NCI-H2196 treated with DMSO at 0.1 percent for 48 hours (cell line): ENCODE data around the gene FLVCR1.
A peak's percentile ranks its signal among the peaks of the same experiment; 100 is the strongest.
"Not testable (repeated sequence)": the region's sequence is repeated elsewhere in the genome, so short reads cannot be mapped to it uniquely, and the experiment has no call there.

Source experiments
- DNase-seq: peaks from one replicate; lab custom pipeline; 2025; ENCODE audit not compliant: unreplicated experiment; lab: John Stamatoyannopoulos, UW

Gene FLVCR1

GRCh38 chr1:212857992-212858460 is at the start of gene FLVCR1:
Gene FLVCR1 (plus strand): TSS chr1:212858275. CDS start chr1:212858453, 178 bp downstream.
- peak; percentile 92 for DNase-seq

- DNase-seq: no peak
Measured at GRCh38 chr1:212814537-212815334, 43.3 kb upstream of the FLVCR1 start.

DNA sequence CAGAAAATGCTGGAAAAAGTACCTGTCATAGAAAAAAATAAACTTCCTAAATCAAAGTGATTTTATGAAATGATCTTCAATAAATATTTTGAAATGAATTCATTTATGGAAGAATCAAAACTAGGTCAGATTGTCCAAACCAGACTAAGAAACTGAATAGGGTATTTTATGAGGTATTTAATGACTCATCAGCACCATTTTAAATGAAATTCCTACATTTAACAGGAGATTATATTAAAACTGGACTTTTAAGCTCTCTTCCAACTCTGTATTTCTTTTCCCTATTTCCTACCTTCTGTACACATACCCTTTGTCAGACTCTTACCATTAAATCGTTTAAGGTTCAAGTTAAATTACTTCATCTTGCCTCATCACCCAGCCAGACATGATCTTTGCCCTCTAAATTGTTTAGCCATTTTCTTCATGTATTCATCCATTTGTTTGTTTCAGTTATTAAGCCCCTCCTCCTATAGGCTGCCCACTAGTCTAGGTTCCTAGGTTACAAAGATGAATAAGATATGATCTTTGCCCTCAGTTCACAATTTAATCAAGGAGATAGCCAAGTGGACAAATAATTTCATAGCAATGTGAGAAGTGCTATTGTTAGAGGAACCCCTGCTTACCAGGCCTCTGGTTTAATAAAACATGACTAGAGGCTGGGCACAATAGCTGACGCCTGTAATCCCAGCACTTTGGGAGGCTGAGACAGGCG is 41.4 kb upstream of the FLVCR1 start:
- no peak for DNase-seq

- no peak for DNase-seq
Measured at GRCh38 chr1:212819726-212820125, 38.3 kb upstream of the FLVCR1 start.

DNA sequence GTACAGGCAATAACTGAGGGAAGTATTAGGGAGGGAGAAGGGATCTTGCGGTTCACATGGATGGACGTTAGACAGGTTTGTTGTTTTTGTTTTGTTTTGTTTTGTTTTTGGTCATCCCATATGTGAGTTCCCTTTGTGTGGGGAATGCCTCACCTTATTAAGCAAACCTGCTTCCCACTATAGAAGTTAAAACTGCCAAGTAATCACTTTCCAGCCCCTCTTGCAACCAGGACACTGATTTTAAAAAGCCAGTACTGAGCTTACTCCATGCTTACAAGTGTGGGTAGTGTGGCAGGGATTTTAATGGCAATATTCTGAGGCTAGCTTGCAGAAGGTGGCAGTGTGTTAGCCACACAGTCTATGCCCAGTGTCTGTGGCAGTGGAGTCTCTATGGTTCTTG is 37.1 kb upstream of the FLVCR1 start:
- DNase-seq: no peak

GRCh38 chr1:212822956-212823355 is 35.1 kb upstream of the FLVCR1 start:
- DNase-seq: no peak

- DNase-seq: no peak
Measured at GRCh38 chr1:212824201-212824600, 33.9 kb upstream of the FLVCR1 start.

DNA sequence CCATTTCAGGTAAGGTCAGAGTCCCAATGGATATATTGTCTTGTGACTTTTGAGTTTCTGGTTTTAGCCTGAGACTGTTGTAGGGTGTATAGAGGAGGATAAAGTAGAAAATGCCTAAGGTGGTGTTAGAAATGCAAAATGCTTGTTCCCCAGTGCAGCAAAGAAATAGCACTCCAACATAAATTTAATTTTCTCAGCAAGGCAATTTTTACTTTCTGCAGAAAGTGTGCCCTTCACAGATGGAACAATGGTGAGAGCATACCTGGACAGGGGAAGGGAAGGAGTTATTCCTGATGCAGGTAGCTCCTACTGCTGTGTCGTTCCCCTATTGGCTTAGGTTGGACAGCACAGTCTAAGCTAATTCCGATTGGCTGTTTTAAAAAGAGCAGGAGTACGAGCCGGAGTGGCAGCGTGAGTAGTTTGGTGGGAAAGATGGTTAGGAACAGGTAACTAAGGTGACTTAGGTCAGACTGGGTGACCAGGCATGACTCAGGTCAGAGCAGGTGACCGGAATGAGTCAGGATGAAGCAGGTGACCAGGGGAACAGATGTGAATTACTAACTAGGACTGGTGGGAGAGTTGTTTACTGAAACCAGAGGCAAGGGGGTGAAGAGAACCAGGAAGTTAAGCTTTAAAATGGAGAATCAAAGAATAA is 32.1 kb upstream of the FLVCR1 start:
- DNase-seq: no peak

GRCh38 chr1:212827171-212827776 is 30.8 kb upstream of the FLVCR1 start:
- no peak for DNase-seq

DNA sequence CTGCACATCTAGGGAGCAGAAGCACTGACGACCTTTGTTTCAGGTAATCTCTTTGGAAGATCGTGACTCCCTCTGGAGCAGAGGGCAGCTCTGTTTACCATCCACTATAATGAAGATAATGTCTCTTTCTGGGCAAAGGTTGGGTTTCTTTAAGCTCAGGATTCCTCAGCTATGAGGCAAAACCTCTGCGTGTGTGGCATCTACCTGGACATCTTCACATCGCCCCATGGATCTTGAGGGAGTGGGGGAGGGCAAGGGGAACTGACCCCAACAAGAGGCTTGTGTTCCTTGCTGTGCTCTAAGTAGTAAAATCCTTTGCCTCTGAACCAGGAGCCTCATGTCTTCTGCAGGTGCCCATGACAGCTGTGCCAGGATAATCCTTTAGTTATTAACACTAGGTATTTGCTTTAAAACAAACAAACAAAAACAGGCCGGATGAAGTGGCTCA is 30.2 kb upstream of the FLVCR1 start:
- DNase-seq: no peak

- DNase-seq: no peak
Measured at GRCh38 chr1:212828395-212828794, 29.7 kb upstream of the FLVCR1 start.

- DNase-seq: not testable (repeated sequence)
Measured at GRCh38 chr1:212833211-212834207, 24.6 kb upstream of the FLVCR1 start.

GRCh38 chr1:212838145-212838544 is 19.9 kb upstream of the FLVCR1 start:
- DNase-seq: no peak

DNA sequence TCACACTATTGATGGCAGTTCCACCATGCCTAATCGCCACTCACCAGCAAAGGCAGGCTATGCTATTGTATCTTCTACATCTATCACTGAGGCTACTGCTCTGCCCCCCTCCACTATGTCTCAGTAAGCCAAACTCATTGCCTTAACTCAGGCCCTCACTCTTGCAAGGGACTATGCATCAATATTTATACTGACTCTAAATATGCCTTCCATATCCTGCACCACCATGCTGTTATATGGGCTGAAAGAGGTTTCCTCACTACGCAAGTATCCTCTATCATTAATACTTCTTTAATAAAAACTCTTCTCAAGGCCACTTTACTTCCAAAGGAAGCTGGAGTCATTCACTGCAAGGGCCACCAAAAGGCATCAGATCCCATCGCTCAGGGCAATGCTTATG is 13.6 kb upstream of the FLVCR1 start:
- not testable (repeated sequence) for DNase-seq

DNA sequence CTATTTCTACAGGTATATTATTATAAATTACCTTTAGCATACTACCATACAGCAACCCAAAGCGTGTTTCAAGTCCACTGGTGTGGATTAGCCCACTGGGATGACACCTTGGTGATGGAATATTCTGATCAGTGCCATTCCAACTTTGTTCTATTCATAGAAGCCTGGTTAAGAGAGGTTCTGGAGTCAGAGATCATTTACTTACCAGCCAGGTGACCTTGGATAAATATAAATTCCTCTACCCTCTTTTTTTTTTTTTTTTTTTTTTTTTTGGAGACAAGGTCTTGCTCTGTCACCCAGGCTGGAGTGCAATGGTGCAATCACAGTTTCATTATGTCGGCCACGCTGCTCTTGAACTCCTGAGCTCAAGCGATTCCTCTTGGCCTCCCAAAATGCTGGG is 10.5 kb upstream of the FLVCR1 start, which contains the start of gene SPATA45:
Gene SPATA45 (minus strand): TSS at position 101 of the 400 bp plus-strand sequence. CDS start 11,500 bp downstream, outside the sequence.
- DNase-seq: no peak

GRCh38 chr1:212852105-212852688 is 5.9 kb upstream of the FLVCR1 start:
- no peak for DNase-seq

- no peak for DNase-seq
Measured at GRCh38 chr1:212853658-212854057, 4.4 kb upstream of the FLVCR1 start.

- no peak for DNase-seq
Measured at GRCh38 chr1:212856755-212857154, 1.3 kb upstream of the FLVCR1 start.

- no peak for DNase-seq
Measured at GRCh38 chr1:212858461-212859265, 588 bp downstream of the FLVCR1 start.
